Activated naive CD8-positive, alpha-beta T cell treated with anti-CD3 and anti-CD28 coated beads, Interleukin-2, amount 10 ng/mL, durations not matched to agents 7 days and 5 days (primary cell): ENCODE data around the gene FPGS. TPM values are rescaled to one million over a fixed set of nuclear protein-coding genes. Genes with fewer than 3 reads are reported as not detected.
"Not testable (repeated sequence)": the region's sequence is repeated elsewhere in the genome, so short reads cannot be mapped to it uniquely, and the experiment has no call there.

Source experiments
- ATAC-seq: fragments of 150-1000 bp; cut with Tn5 transposase; one replicate; pipeline ENCODE4 v1.10.0; 2021; ENCODE audit warnings: low read depth, moderate library complexity
- POLR2A ChIA-PET: fragments of 350-600 bp; sonication (Branson Sonifier 250); formaldehyde crosslinking; loops from one replicate; lab custom pipeline; 2021; ENCODE audit warnings: antibody characterized with exemption; lab: Charles Lee
- DNase-seq: peaks from one replicate; pipeline ENCODE4 v3.0.0; 2021
- H3K27ac Mint-ChIP-seq: one replicate; pipeline ENCODE4 v1.8.0; 2022; ENCODE audit warnings: mild to moderate bottlenecking, mixed read lengths
- H3K27me3 Mint-ChIP-seq: one replicate; pipeline ENCODE4 v1.8.0; 2022; ENCODE audit warnings: mild to moderate bottlenecking, moderate library complexity, mixed read lengths
- H3K36me3 Mint-ChIP-seq: one replicate; pipeline ENCODE4 v1.8.0; 2021; ENCODE audit warnings: mild to moderate bottlenecking, mixed read lengths
- H3K4me1 Mint-ChIP-seq: one replicate; pipeline ENCODE4 v1.8.0; 2021; ENCODE audit warnings: mixed read lengths
- H3K4me3 Mint-ChIP-seq: one replicate; pipeline ENCODE4 v1.8.0; 2022; ENCODE audit warnings: mild to moderate bottlenecking, moderate library complexity, mixed read lengths
- H3K9me3 Mint-ChIP-seq: one replicate; pipeline ENCODE4 v1.8.0; 2021; ENCODE audit warnings: mixed read lengths
- total RNA-seq, 2 experiments: library from RNA; stranded (reverse); gene quantifications; one replicate each; pipeline ENCODE4 v1.2.3, GENCODE V29; 2021

The FPGS gene
- 100 to 1,000 TPM; 108 to 109 TPM for total RNA-seq

- DNase-seq (peak; percentile 92), ATAC-seq (peak; percentile 91)
- H3K27me3 Mint-ChIP-seq: no peaks in the 10 kb centered on the region
- peak within 1 kb of the TSS; percentile 97 for H3K4me3 Mint-ChIP-seq
- peaks cover 22% of the 10 kb centered on the region for H3K4me1 Mint-ChIP-seq
- peak within 1 kb of the TSS; percentile 98 for H3K27ac Mint-ChIP-seq
- peaks cover 7% of the 10 kb centered on the region for H3K36me3 Mint-ChIP-seq
- H3K9me3 Mint-ChIP-seq: no peaks in the 10 kb centered on the region
- POLR2A ChIA-PET: interaction anchor here (0.6 to 4.1 kb wide), 15 partner anchors 10 to 371 kb away, joined by 3 to 16 read pairs (median 4); partner anchors contain the start of genes CDK9 and SH2D3C
These were observed at the start of gene FPGS for GRCh38 chr9:127802576-127803443. FPGS (plus strand) TSS chr9:127802882; CDS start chr9:127802925, 43 bp downstream.

GRCh38 chr9:127753148-127753547 is 49.5 kb upstream of the FPGS start:
- Mint-ChIP-seq H3K9me3 (no peaks in the 10 kb centered on the region), H3K36me3 (peaks cover 18% of the 10 kb centered on the region), H3K4me1 (peaks cover 6% of the 10 kb centered on the region), H3K4me3 (no peak overlapping the region), H3K27ac (no peak overlapping the region), H3K27me3 (no peaks in the 10 kb centered on the region)
- DNase-seq: no peak
- POLR2A ChIA-PET: interaction anchor here (1.0 kb wide), 1 partner anchor 44 kb away, joined by 4 read pairs; no protein-coding TSS in a partner anchor
- no peak for ATAC-seq

GRCh38 chr9:127753622-127754021 is 49.1 kb upstream of the FPGS start:
- Mint-ChIP-seq H3K27ac (no peak overlapping the region), H3K4me1 (peaks cover 5% of the 10 kb centered on the region), H3K9me3 (no peaks in the 10 kb centered on the region), H3K27me3 (no peaks in the 10 kb centered on the region), H3K36me3 (peaks cover 19% of the 10 kb centered on the region), H3K4me3 (no peak overlapping the region)
- DNase-seq (no peak), ATAC-seq (no peak)
- POLR2A ChIA-PET: no interaction called here

- H3K27me3 Mint-ChIP-seq: no peaks in the 10 kb centered on the region
- DNase-seq (no peak), ATAC-seq (no peak)
- peaks cover 6% of the 10 kb centered on the region for H3K4me1 Mint-ChIP-seq
- no peaks in the 10 kb centered on the region for H3K9me3 Mint-ChIP-seq
- no peak overlapping the region for H3K27ac Mint-ChIP-seq
- POLR2A ChIA-PET: interaction anchor here (0.5 kb wide), 1 partner anchor 149 kb away, joined by 4 read pairs; no protein-coding TSS in a partner anchor
- H3K36me3 Mint-ChIP-seq: peaks cover 22% of the 10 kb centered on the region
- H3K4me3 Mint-ChIP-seq: no peak overlapping the region
These were observed 48.3 kb upstream of the FPGS start for GRCh38 chr9:127754099-127755060.

GRCh38 chr9:127755061-127756060 is 47.3 kb upstream of the FPGS start:
- peaks cover 5% of the 10 kb centered on the region for H3K4me1 Mint-ChIP-seq
- POLR2A ChIA-PET: interaction anchor here (0.5 kb wide), 1 partner anchor 148 kb away, joined by 4 read pairs; no protein-coding TSS in a partner anchor
- no peaks in the 10 kb centered on the region for H3K27me3 Mint-ChIP-seq
- no peak overlapping the region for H3K27ac Mint-ChIP-seq
- DNase-seq (no peak), ATAC-seq (no peak)
- H3K36me3 Mint-ChIP-seq: peaks cover 16% of the 10 kb centered on the region
- no peaks in the 10 kb centered on the region for H3K9me3 Mint-ChIP-seq
- H3K4me3 Mint-ChIP-seq: no peak overlapping the region

GRCh38 chr9:127756233-127756632 is 46.4 kb upstream of the FPGS start:
- ATAC-seq (no peak), DNase-seq (no peak)
- Mint-ChIP-seq H3K27me3 (no peaks in the 10 kb centered on the region), H3K9me3 (no peaks in the 10 kb centered on the region), H3K4me3 (no peak overlapping the region), H3K36me3 (peaks cover 16% of the 10 kb centered on the region), H3K4me1 (peaks cover 2% of the 10 kb centered on the region), H3K27ac (no peak overlapping the region)
- POLR2A ChIA-PET: interaction anchor here (0.6 to 1.1 kb wide), 3 partner anchors 13 to 21 kb away, joined by 3 to 5 read pairs (median 5); partner anchors contain the start of gene TOR2A

GRCh38 chr9:127756776-127757175 is 45.9 kb upstream of the FPGS start:
- not testable (repeated sequence) for DNase-seq, H3K27ac Mint-ChIP-seq, H3K4me3 Mint-ChIP-seq, ATAC-seq, H3K4me1 Mint-ChIP-seq, H3K9me3 Mint-ChIP-seq, H3K27me3 Mint-ChIP-seq
- POLR2A ChIA-PET: interaction anchor here (0.9 to 1.1 kb wide), 2 partner anchors 20 to 21 kb away, joined by 3 to 5 read pairs; partner anchors contain the start of gene TOR2A
- peaks cover 14% of the 10 kb centered on the region for H3K36me3 Mint-ChIP-seq

GRCh38 chr9:127758843-127759242 is 43.8 kb upstream of the FPGS start:
- no peak overlapping the region for H3K4me3 Mint-ChIP-seq
- ATAC-seq (no peak), DNase-seq (no peak)
- no peaks in the 10 kb centered on the region for H3K27me3 Mint-ChIP-seq
- peaks cover 11% of the 10 kb centered on the region for H3K4me1 Mint-ChIP-seq
- H3K36me3 Mint-ChIP-seq: peaks cover 21% of the 10 kb centered on the region
- POLR2A ChIA-PET: interaction anchor here (0.7 to 2.1 kb wide), 2 partner anchors 9 to 12 kb away, joined by 3 to 7 read pairs; no protein-coding TSS in a partner anchor
- H3K9me3 Mint-ChIP-seq: no peaks in the 10 kb centered on the region
- H3K27ac Mint-ChIP-seq: peak overlapping the region; percentile 57

GRCh38 chr9:127761061-127761460 is 41.6 kb upstream of the FPGS start:
- peaks cover 20% of the 10 kb centered on the region for H3K4me1 Mint-ChIP-seq
- H3K4me3 Mint-ChIP-seq: no peak overlapping the region
- no peaks in the 10 kb centered on the region for H3K9me3 Mint-ChIP-seq
- POLR2A ChIA-PET: interaction anchor here (1.1 kb wide), 1 partner anchor 10 kb away, joined by 3 read pairs; no protein-coding TSS in a partner anchor
- H3K27ac Mint-ChIP-seq: no peak overlapping the region
- ATAC-seq: no peak
- H3K36me3 Mint-ChIP-seq: peaks cover 36% of the 10 kb centered on the region
- no peaks in the 10 kb centered on the region for H3K27me3 Mint-ChIP-seq
- no peak for DNase-seq

- POLR2A ChIA-PET: interaction anchor here (1.1 to 1.2 kb wide), 2 partner anchors 10 to 24 kb away, joined by 3 to 6 read pairs; partner anchors contain the start of gene CDK9
- ATAC-seq (no peak), DNase-seq (no peak)
- H3K4me3 Mint-ChIP-seq: no peak overlapping the region
- peaks cover 40% of the 10 kb centered on the region for H3K36me3 Mint-ChIP-seq
- H3K9me3 Mint-ChIP-seq: no peaks in the 10 kb centered on the region
- no peak overlapping the region for H3K27ac Mint-ChIP-seq
- peaks cover 24% of the 10 kb centered on the region for H3K4me1 Mint-ChIP-seq
- no peaks in the 10 kb centered on the region for H3K27me3 Mint-ChIP-seq
These were observed 41.2 kb upstream of the FPGS start for GRCh38 chr9:127761491-127761956.

GRCh38 chr9:127762111-127762676 is 40.5 kb upstream of the FPGS start:
- Mint-ChIP-seq H3K4me1 (peaks cover 29% of the 10 kb centered on the region), H3K36me3 (peaks cover 46% of the 10 kb centered on the region), H3K9me3 (no peaks in the 10 kb centered on the region), H3K27ac (peak overlapping the region; percentile 1), H3K27me3 (no peaks in the 10 kb centered on the region), H3K4me3 (no peak overlapping the region)
- ATAC-seq (no peak), DNase-seq (no peak)
- POLR2A ChIA-PET: interaction anchor here (1.1 to 1.5 kb wide), 3 partner anchors 9 to 23 kb away, joined by 3 to 6 read pairs (median 3); partner anchors contain the start of gene CDK9
